Measurements from ENCODE around the gene KCNQ5. TPM values are rescaled to one million over a fixed set of nuclear protein-coding genes. Genes with fewer than 3 reads are reported as not detected.

The KCNQ5 gene
- total RNA-seq, 1 donor from 2014 or later: 0.08 TPM

DNA sequence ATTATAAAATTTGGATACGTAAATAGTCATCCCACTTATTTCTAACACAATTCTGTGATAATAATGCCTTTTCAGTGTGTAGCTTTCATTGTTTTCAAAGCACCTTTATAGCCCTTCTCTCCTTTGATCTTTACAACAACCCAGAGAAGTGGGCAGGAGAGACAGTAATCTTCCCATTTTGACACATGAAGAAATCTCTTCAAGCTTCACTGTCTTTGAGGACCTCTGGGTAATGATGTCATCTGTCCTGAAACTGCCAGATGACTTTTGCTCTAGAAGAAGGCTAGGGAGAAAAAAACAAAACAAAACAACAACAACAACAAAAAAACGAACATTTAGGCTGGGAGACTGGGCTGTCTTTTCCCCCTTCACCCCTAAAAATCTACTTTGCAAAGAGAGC lies 203.0 kb downstream of the KCNQ5 start:
- no peaks in the 10 kb centered on the region for H3K36me3 Mint-ChIP-seq (ENCODE audit: low read depth, unreplicated experiment)
- no peak for TF ChIP-seq CTCF (IDR thresholded peaks at IDR 0.05; ENCODE audit: unreplicated experiment)
- DNase-seq (ENCODE audit: low spot score): no peak
- no peaks in the 10 kb centered on the region for H3K27me3 Mint-ChIP-seq (ENCODE audit: unreplicated experiment)
- H3K9me3 Mint-ChIP-seq (ENCODE audit: unreplicated experiment): no peaks in the 10 kb centered on the region
- H3K4me3 Mint-ChIP-seq (ENCODE audit: unreplicated experiment): no peak overlapping the region
- peaks cover 4% of the 10 kb centered on the region for H3K4me1 Mint-ChIP-seq (ENCODE audit: unreplicated experiment)
- no peak overlapping the region for H3K27ac Mint-ChIP-seq (ENCODE audit: unreplicated experiment)

- no peaks in the 10 kb centered on the region for H3K27me3 Mint-ChIP-seq (ENCODE audit: unreplicated experiment)
- peaks cover 4% of the 10 kb centered on the region for H3K4me1 Mint-ChIP-seq (ENCODE audit: unreplicated experiment)
- no peaks in the 10 kb centered on the region for H3K9me3 Mint-ChIP-seq (ENCODE audit: unreplicated experiment)
- H3K4me3 Mint-ChIP-seq (ENCODE audit: unreplicated experiment): no peak overlapping the region
- H3K27ac Mint-ChIP-seq (ENCODE audit: unreplicated experiment): no peak overlapping the region
- no peaks in the 10 kb centered on the region for H3K36me3 Mint-ChIP-seq (ENCODE audit: low read depth, unreplicated experiment)
- DNase-seq (ENCODE audit: low spot score): no peak
- no peak for TF ChIP-seq CTCF (IDR thresholded peaks at IDR 0.05; ENCODE audit: unreplicated experiment)
Measured at GRCh38 chr6:72825315-72825911, 203.5 kb downstream of the KCNQ5 start.

DNA sequence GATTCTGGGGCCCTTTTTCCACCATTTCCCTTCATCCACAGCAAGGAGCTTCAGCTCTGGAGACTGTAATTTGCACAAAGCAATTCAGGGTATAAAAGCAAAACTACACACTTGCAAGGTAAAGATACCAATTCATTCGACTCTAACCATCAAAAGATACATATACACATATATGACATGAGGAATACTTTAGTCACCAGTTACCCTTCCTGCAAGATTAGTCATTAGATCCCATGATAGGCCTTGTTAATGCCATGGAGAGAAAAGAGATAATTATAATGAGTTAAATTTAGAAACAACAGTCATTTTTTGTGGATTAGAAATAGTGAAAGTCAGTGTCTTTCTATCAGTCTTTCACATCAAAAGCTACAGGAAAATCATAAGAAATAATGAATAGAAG lies 204.2 kb downstream of the KCNQ5 start:
- no peak overlapping the region for H3K27ac Mint-ChIP-seq (ENCODE audit: unreplicated experiment)
- H3K4me3 Mint-ChIP-seq (ENCODE audit: unreplicated experiment): no peak overlapping the region
- H3K4me1 Mint-ChIP-seq (ENCODE audit: unreplicated experiment): peaks cover 4% of the 10 kb centered on the region
- H3K36me3 Mint-ChIP-seq (ENCODE audit: low read depth, unreplicated experiment): no peaks in the 10 kb centered on the region
- TF ChIP-seq CTCF (IDR thresholded peaks at IDR 0.05; ENCODE audit: unreplicated experiment): no peak
- H3K9me3 Mint-ChIP-seq (ENCODE audit: unreplicated experiment): no peaks in the 10 kb centered on the region
- H3K27me3 Mint-ChIP-seq (ENCODE audit: unreplicated experiment): no peaks in the 10 kb centered on the region
- DNase-seq (ENCODE audit: low spot score): no peak

DNA sequence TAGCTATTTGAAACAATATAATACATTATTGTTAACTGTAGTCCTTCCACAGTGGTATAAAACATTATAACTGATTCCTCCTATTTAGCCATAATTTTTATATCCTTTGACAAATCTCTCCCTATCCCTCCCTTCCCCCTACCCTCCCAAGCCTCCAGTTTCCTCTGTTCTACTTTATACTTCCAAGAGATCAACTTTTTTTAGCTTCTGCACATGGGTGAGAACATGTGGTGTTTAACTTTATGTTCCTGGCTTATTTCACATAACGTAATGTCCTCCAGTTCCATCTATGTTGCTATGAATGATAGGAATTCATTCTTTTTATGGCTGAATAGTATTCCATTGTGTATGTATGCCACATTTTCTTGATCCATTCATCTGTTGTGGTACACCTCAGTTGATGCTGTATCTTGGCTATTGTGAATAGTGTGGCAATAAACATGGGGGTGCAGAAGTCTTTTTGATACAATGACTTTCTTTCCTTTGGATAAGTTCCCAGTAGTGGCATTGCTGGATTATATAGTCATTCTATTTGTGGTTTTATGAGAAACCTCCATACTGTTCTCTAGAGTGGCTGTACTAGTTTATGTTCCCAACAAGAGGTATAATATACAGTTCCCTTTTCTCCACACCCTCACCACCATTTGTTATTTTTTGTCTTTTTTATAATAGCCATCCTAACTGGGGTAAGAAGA lies 205.0 kb downstream of the KCNQ5 start:
- peaks cover 4% of the 10 kb centered on the region for H3K4me1 Mint-ChIP-seq (ENCODE audit: unreplicated experiment)
- H3K4me3 Mint-ChIP-seq (ENCODE audit: unreplicated experiment): no peak overlapping the region
- no peak overlapping the region for H3K27ac Mint-ChIP-seq (ENCODE audit: unreplicated experiment)
- TF ChIP-seq CTCF (IDR thresholded peaks at IDR 0.05; ENCODE audit: unreplicated experiment): no peak
- no peaks in the 10 kb centered on the region for H3K27me3 Mint-ChIP-seq (ENCODE audit: unreplicated experiment)
- no peak for DNase-seq (ENCODE audit: low spot score)
- H3K36me3 Mint-ChIP-seq (ENCODE audit: low read depth, unreplicated experiment): no peaks in the 10 kb centered on the region
- H3K9me3 Mint-ChIP-seq (ENCODE audit: unreplicated experiment): no peaks in the 10 kb centered on the region

- no peaks in the 10 kb centered on the region for H3K9me3 Mint-ChIP-seq (ENCODE audit: unreplicated experiment)
- no peak overlapping the region for H3K27ac Mint-ChIP-seq (ENCODE audit: unreplicated experiment)
- no peak overlapping the region for H3K4me3 Mint-ChIP-seq (ENCODE audit: unreplicated experiment)
- H3K36me3 Mint-ChIP-seq (ENCODE audit: low read depth, unreplicated experiment): no peaks in the 10 kb centered on the region
- H3K4me1 Mint-ChIP-seq (ENCODE audit: unreplicated experiment): no peaks in the 10 kb centered on the region
- no peak for TF ChIP-seq CTCF (IDR thresholded peaks at IDR 0.05; ENCODE audit: unreplicated experiment)
- DNase-seq (ENCODE audit: low spot score): no peak
- H3K27me3 Mint-ChIP-seq (ENCODE audit: unreplicated experiment): no peaks in the 10 kb centered on the region
Measured at GRCh38 chr6:72828904-72829303, 207.0 kb downstream of the KCNQ5 start.

Measured in endothelial cell (in vitro differentiated cells).